ENCODE data around the gene UBE3D.
A peak's percentile ranks its signal among the peaks of the same experiment; 100 is the strongest.

UBE3D gene

DNA sequence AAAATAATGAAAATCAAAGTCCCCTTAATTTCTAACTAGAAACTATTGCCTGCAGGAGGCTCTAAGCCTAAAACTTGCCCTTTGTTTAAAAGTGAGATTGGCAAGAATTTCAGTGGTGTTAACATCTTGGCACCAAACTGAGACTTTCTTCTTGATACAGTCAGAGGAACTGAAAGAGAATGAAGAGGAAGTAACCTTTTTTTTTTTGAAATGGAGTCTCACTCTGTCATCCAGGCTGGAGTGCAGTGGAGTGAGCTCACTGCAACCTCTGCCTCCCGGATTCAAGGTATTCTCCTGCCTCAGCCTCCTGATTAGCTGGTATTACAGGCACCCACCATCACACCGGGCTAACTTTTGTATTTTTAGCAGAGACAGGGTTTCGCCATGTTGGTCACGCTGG is 5.4 kb upstream of the UBE3D start:
- no peak for TF ChIP-seq CTCF (IDR thresholded peaks at IDR 0.05; ENCODE audit: borderline replicate concordance, insufficient read depth, low read depth, low read length)
- no peak overlapping the region for H3K4me3 ChIP-seq (ENCODE audit: low read depth, low read length)

DNA sequence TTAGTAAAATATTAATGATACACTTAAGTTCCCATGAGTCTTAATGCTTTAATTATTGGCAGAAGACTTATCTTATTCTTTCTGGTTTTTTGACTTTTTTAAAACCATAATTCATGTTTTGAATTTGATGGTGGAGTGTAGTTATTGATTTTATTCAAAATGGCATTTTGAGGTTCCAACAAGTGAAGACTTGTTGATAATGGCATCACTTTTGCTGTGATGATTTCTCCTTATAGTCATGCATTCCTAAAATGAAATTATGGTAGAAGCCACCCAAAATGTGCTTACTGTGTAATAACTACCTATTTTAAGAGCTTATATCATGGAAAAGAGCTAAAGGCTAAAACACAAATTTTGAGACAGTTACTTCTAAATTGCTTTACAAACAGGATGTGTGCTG is 4.0 kb upstream of the UBE3D start:
- H3K4me3 ChIP-seq (ENCODE audit: low read depth, low read length) = no peak overlapping the region
- TF ChIP-seq CTCF (IDR thresholded peaks at IDR 0.05; ENCODE audit: borderline replicate concordance, insufficient read depth, low read depth, low read length) = no peak

DNA sequence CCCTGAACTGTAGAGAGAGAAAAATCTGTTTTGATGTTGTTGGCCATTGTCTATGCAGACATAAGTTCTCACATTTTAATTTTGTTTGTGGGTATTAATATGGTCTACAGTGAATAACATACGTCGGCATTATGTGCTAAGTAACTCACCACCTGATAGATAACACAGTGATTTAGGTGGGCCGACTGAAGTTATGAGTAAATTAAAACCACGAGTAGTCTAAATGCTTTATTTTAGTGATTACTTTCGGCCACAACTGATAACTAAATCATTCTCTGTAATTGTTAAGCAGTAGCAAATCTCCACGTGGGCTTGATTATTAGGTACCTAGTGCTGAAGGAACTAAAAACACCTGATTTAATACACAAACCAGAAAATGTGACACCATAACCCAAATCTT is 3.0 kb upstream of the UBE3D start:
- TF ChIP-seq CTCF (IDR thresholded peaks at IDR 0.05; ENCODE audit: borderline replicate concordance, insufficient read depth, low read depth, low read length) = no peak
- no peak overlapping the region for H3K4me3 ChIP-seq (ENCODE audit: low read depth, low read length)

GRCh38 chr6:83067448-83068439 is 2.1 kb upstream of the UBE3D start, which contains the start of gene DOP1A:
Gene DOP1A, plus strand, starts transcription at chr6:83067671. Its CDS starts 29,307 bp downstream, at chr6:83096978.
- TF ChIP-seq CTCF (IDR thresholded peaks at IDR 0.05; ENCODE audit: borderline replicate concordance, insufficient read depth, low read depth, low read length) = peak; percentile 83
- peak within 1 kb of the TSS; percentile 84 for H3K4me3 ChIP-seq (ENCODE audit: low read depth, low read length)

- no peak overlapping the region for H3K4me3 ChIP-seq (ENCODE audit: low read depth, low read length)
- TF ChIP-seq CTCF (IDR thresholded peaks at IDR 0.05; ENCODE audit: borderline replicate concordance, insufficient read depth, low read depth, low read length) = no peak
Observed at GRCh38 chr6:83062225-83062624, 3.4 kb downstream of the UBE3D start.

DNA sequence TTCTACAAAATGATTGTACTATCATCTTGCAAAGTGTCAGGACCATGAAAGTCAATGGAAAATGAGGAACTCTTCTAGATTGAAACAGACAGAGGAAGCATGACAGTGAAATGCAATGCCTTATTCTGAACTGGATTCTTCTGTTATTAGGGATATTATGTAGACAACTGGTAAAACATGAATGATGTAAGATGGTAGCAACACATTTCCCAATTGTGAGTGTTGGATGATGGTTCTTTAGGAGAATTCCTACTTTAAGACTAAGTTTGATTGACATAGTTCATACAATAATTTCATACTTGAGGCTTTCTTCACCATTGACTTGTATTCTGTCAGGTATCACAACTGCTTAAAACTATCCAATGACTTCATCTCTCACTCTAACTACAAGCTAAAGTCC is 4.5 kb downstream of the UBE3D start:
- no peak overlapping the region for H3K4me3 ChIP-seq (ENCODE audit: low read depth, low read length)
- no peak for TF ChIP-seq CTCF (IDR thresholded peaks at IDR 0.05; ENCODE audit: borderline replicate concordance, insufficient read depth, low read depth, low read length)

All from GM12875 (cell line).